ENCODE measurements around the gene DPP6.

GRCh38 chr7:154859747-154860620, 807.8 kb downstream of the DPP6 start:
- TF ChIP-seq POLR2A (IDR thresholded peaks at IDR 0.05; ENCODE audit: low read depth, low read length) (no peak), SPI1 (IDR thresholded peaks at IDR 0.05; ENCODE audit: low read depth, low read length) (no peak), TAF1 (IDR thresholded peaks at IDR 0.05; ENCODE audit: low read depth, low read length) (no peak), POLR2AphosphoS5 (IDR thresholded peaks at IDR 0.05; ENCODE audit: low read depth, low read length) (no peak)
